Measurements from ENCODE around the gene NXPH2.

- TF ChIP-seq ZNF274 (IDR thresholded peaks at IDR 0.05; ENCODE audit: low read depth, low read length) (no peak), YY1 (IDR thresholded peaks at IDR 0.05; ENCODE audit: insufficient read depth, insufficient read length) (no peak), SUZ12 (IDR thresholded peaks at IDR 0.05; ENCODE audit: extremely low read depth, insufficient read depth, insufficient read length) (no peak)
Observed at GRCh38 chr2:138723196-138723987, 56.8 kb downstream of the NXPH2 start.

Measured in NT2/D1 (cell line).